Stimulated activated CD4-positive, alpha-beta T cell treated with anti-CD3 and anti-CD28 coated beads, Interleukin-1b, Interleukin-23, amount 100 ng/mL, for 48 hours (primary cell): ENCODE data around the gene PDZRN3.

ENCODE experiments used
- DNase-seq: peaks from one replicate; pipeline ENCODE4 v3.0.0-alpha.2; 2020

PDZRN3 gene

GRCh38 chr3:73511571-73512525 lies 112.9 kb downstream of the PDZRN3 start:
- DNase-seq, result no peak

- DNase-seq, result no peak
Measured at GRCh38 chr3:73510784-73511183, 114.0 kb downstream of the PDZRN3 start.

GRCh38 chr3:73510334-73510733 lies 114.4 kb downstream of the PDZRN3 start:
- DNase-seq, result no peak

- DNase-seq, result no peak
Measured at GRCh38 chr3:73509816-73510215, 114.9 kb downstream of the PDZRN3 start.

GRCh38 chr3:73509066-73509465 lies 115.7 kb downstream of the PDZRN3 start:
- no peak for DNase-seq

GRCh38 chr3:73508330-73508954 lies 116.3 kb downstream of the PDZRN3 start:
- peak; percentile 10 for DNase-seq

GRCh38 chr3:73504852-73505251 lies 119.9 kb downstream of the PDZRN3 start:
- no peak for DNase-seq

- no peak for DNase-seq
Measured at GRCh38 chr3:73504239-73504638, 120.5 kb downstream of the PDZRN3 start.

- no peak for DNase-seq
Measured at GRCh38 chr3:73503781-73504180, 121.0 kb downstream of the PDZRN3 start.

GRCh38 chr3:73502609-73503583 lies 121.8 kb downstream of the PDZRN3 start:
- peak; percentile 47 for DNase-seq

- no peak for DNase-seq
Measured at GRCh38 chr3:73500321-73500720, 124.4 kb downstream of the PDZRN3 start.

- DNase-seq, result no peak
Measured at GRCh38 chr3:73499787-73500186, 125.0 kb downstream of the PDZRN3 start.

GRCh38 chr3:73498764-73499622 lies 125.7 kb downstream of the PDZRN3 start:
- DNase-seq, result peak; percentile 27

GRCh38 chr3:73497646-73498406 lies 126.9 kb downstream of the PDZRN3 start:
- DNase-seq, result no peak

- DNase-seq, result no peak
Measured at GRCh38 chr3:73493543-73494308, 131.0 kb downstream of the PDZRN3 start.

GRCh38 chr3:73492186-73492585 lies 132.6 kb downstream of the PDZRN3 start:
- no peak for DNase-seq

GRCh38 chr3:73491287-73491662 lies 133.5 kb downstream of the PDZRN3 start:
- no peak for DNase-seq

GRCh38 chr3:73490453-73491286 lies 134.1 kb downstream of the PDZRN3 start:
- DNase-seq, result no peak

GRCh38 chr3:73485877-73486330 lies 138.8 kb downstream of the PDZRN3 start:
- DNase-seq, result no peak
